ENCODE data around the gene CAMK1G. TPM values are rescaled to one million over a fixed set of nuclear protein-coding genes. Genes with fewer than 3 reads are reported as not detected.

Gene CAMK1G
- polyA plus RNA-seq, 1 donor from 2014 or later: 3.0 TPM

DNA sequence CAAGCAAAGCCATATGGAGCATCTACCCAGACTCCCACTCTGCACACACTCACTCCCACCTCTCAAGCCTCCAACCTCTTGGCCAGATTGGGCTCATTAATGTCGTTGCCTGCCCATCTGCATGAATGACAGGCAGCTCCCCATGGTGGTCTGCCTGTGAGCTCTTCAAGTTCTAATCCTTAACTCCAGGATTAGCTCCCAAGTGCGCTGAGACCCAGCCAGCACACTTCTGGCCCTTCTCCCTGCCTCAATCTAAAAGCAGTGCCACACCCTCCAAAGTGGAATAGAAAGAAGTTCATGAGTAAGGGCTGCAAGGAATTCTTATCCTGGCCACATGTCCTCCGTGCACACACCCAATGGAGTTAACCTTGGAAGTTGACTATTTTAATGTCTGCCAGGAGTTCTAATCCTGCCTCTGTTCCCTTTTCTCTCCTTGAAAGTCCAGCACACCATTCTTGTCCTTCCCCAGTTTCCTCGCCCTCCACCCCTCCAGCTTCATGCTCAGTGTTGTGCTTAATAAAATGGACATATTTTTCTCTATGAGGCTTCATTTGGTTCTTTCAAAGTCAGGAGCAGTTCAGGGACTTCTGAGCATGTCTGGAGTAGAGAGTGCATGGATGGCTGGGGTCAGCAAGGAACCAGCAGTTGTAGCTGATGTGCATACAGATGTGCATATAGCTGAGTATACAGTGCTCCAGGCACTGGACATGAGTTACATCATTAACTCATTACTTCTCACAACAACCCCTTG lies 30.1 kb downstream of the CAMK1G start:
- no peak overlapping the region for H3K27ac ChIP-seq (ENCODE audit: low read length)
- no peaks in the 10 kb centered on the region for H3F3A ChIP-seq (ENCODE audit: insufficient read depth, low read length, poor library complexity, severe bottlenecking)
- no peaks in the 10 kb centered on the region for H3K79me2 ChIP-seq (replicated peaks; ENCODE audit: insufficient read depth, low read length)
- no peaks in the 10 kb centered on the region for H4K20me1 ChIP-seq (ENCODE audit: insufficient read depth)
- no peak overlapping the region for H3K4me2 ChIP-seq (ENCODE audit: low read length)
- H3K4me3 ChIP-seq (ENCODE audit: low read length): no peak overlapping the region
- no peaks in the 10 kb centered on the region for H3K9me2 ChIP-seq (ENCODE audit: insufficient read depth, low read length)
- TF ChIP-seq, protein P1, sequence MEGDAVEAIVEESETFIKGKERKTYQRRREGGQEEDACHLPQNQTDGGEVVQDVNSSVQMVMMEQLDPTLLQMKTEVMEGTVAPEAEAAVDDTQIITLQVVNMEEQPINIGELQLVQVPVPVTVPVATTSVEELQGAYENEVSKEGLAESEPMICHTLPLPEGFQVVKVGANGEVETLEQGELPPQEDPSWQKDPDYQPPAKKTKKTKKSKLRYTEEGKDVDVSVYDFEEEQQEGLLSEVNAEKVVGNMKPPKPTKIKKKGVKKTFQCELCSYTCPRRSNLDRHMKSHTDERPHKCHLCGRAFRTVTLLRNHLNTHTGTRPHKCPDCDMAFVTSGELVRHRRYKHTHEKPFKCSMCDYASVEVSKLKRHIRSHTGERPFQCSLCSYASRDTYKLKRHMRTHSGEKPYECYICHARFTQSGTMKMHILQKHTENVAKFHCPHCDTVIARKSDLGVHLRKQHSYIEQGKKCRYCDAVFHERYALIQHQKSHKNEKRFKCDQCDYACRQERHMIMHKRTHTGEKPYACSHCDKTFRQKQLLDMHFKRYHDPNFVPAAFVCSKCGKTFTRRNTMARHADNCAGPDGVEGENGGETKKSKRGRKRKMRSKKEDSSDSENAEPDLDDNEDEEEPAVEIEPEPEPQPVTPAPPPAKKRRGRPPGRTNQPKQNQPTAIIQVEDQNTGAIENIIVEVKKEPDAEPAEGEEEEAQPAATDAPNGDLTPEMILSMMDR (IDR thresholded peaks at IDR 0.05; ENCODE audit: poor library complexity, severe bottlenecking): no peak
- H3K9me3 ChIP-seq (ENCODE audit: low read length): no peaks in the 10 kb centered on the region
- H3K27me3 ChIP-seq (ENCODE audit: insufficient read depth, low read depth, low read length): no peaks in the 10 kb centered on the region
- no peak overlapping the region for H2AFZ ChIP-seq (ENCODE audit: low read depth, low read length)
- no peaks in the 10 kb centered on the region for H3K36me3 ChIP-seq (ENCODE audit: insufficient read depth, low read length)
- no peak overlapping the region for H3K9ac ChIP-seq (ENCODE audit: low read length)

DNA sequence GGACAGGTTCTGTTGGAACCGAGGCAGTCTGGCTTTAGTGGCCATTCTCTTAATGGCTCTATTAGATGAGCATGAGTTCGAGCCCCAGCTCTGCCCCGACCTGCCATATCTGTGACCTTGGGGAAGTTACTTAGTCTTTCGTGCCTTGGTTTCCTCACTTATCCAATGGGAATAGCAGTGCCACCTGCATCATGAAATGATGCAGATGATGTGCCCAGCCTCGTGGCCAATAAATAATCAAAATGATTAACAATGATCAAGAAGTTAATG lies 30.6 kb downstream of the CAMK1G start:
- Histone ChIP-seq H3K9me2 (ENCODE audit: insufficient read depth, low read length) (no peaks in the 10 kb centered on the region), H3K4me2 (ENCODE audit: low read length) (no peak overlapping the region), H3K9ac (ENCODE audit: low read length) (no peak overlapping the region), H3K9me3 (ENCODE audit: low read length) (no peaks in the 10 kb centered on the region), H3K36me3 (ENCODE audit: insufficient read depth, low read length) (no peaks in the 10 kb centered on the region), H2AFZ (ENCODE audit: low read depth, low read length) (no peak overlapping the region), H3K27me3 (ENCODE audit: insufficient read depth, low read depth, low read length) (no peaks in the 10 kb centered on the region), H3K79me2 (replicated peaks; ENCODE audit: insufficient read depth, low read length) (no peaks in the 10 kb centered on the region), H4K20me1 (ENCODE audit: insufficient read depth) (no peaks in the 10 kb centered on the region), H3K27ac (ENCODE audit: low read length) (no peak overlapping the region), H3K4me3 (ENCODE audit: low read length) (no peak overlapping the region), H3F3A (ENCODE audit: insufficient read depth, low read length, poor library complexity, severe bottlenecking) (no peaks in the 10 kb centered on the region)
- TF ChIP-seq EP300 (conservative IDR thresholded peaks at IDR 0.05; ENCODE audit: poor library complexity, severe bottlenecking) (no peak), EZH2 (IDR thresholded peaks at IDR 0.05; ENCODE audit: borderline replicate concordance, insufficient read depth, low read length, poor library complexity, severe bottlenecking) (no peak), POLR2AphosphoS5 (IDR thresholded peaks at IDR 0.05) (no peak), SMC3 (conservative IDR thresholded peaks at IDR 0.05; ENCODE audit: poor library complexity) (no peak), RAD21 (conservative IDR thresholded peaks at IDR 0.05) (no peak), MXI1 (conservative IDR thresholded peaks at IDR 0.05; ENCODE audit: poor library complexity, severe bottlenecking) (no peak), TAF1 (IDR thresholded peaks at IDR 0.05; ENCODE audit: low read depth) (no peak)
- TF ChIP-seq, protein P2, sequence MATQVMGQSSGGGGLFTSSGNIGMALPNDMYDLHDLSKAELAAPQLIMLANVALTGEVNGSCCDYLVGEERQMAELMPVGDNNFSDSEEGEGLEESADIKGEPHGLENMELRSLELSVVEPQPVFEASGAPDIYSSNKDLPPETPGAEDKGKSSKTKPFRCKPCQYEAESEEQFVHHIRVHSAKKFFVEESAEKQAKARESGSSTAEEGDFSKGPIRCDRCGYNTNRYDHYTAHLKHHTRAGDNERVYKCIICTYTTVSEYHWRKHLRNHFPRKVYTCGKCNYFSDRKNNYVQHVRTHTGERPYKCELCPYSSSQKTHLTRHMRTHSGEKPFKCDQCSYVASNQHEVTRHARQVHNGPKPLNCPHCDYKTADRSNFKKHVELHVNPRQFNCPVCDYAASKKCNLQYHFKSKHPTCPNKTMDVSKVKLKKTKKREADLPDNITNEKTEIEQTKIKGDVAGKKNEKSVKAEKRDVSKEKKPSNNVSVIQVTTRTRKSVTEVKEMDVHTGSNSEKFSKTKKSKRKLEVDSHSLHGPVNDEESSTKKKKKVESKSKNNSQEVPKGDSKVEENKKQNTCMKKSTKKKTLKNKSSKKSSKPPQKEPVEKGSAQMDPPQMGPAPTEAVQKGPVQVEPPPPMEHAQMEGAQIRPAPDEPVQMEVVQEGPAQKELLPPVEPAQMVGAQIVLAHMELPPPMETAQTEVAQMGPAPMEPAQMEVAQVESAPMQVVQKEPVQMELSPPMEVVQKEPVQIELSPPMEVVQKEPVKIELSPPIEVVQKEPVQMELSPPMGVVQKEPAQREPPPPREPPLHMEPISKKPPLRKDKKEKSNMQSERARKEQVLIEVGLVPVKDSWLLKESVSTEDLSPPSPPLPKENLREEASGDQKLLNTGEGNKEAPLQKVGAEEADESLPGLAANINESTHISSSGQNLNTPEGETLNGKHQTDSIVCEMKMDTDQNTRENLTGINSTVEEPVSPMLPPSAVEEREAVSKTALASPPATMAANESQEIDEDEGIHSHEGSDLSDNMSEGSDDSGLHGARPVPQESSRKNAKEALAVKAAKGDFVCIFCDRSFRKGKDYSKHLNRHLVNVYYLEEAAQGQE (IDR thresholded peaks at IDR 0.05; ENCODE audit: borderline replicate concordance): no peak
- TF ChIP-seq, protein P1 (IDR thresholded peaks at IDR 0.05; ENCODE audit: poor library complexity, severe bottlenecking): no peak
